Fibroblast of lung (primary cell): ENCODE measurements around the gene CARD16.
"Not testable (repeated sequence)": the region's sequence is repeated elsewhere in the genome, so short reads cannot be mapped to it uniquely, and the experiment has no call there.

Experiments
- CTCF ChIP-seq, 2 donors: IDR thresholded peaks in 1 of 2; conservative IDR thresholded peaks in 1 of 2; 1 replicate in 1 of 2; 2 replicates in 1 of 2; pipeline ENCODE4 v1.5.1; 2011 to 2012; ENCODE audit warnings: low read length in 2 of 2, control low read depth in 1 of 2, inconsistent platforms in 1 of 2, low read depth in 1 of 2, mild to moderate bottlenecking in 1 of 2
- EZH2 ChIP-seq: IDR thresholded peaks from 2 replicates; pipeline ENCODE4 v1.5.1; 2012; ENCODE audit warnings: low read length, control low read depth, mild to moderate bottlenecking; ENCODE audit errors: missing control alignments

- TF ChIP-seq CTCF (conservative IDR thresholded peaks at IDR 0.05 in 1 of 2, IDR thresholded peaks at IDR 0.05 in 1 of 2; ENCODE audit: low read depth in 1 of 2, low read length in 2 of 2); EZH2: not testable (repeated sequence)
These were observed 35.2 kb upstream of the CARD16 start for GRCh38 chr11:105080171-105080906.
